Measurements from ENCODE around the gene CDH5. TPM values are rescaled to one million over a fixed set of nuclear protein-coding genes. Genes with fewer than 3 reads are reported as not detected.

The CDH5 gene
- total and polyA plus RNA-seq, 2 experiments from 2014 or later: not detected

DNA sequence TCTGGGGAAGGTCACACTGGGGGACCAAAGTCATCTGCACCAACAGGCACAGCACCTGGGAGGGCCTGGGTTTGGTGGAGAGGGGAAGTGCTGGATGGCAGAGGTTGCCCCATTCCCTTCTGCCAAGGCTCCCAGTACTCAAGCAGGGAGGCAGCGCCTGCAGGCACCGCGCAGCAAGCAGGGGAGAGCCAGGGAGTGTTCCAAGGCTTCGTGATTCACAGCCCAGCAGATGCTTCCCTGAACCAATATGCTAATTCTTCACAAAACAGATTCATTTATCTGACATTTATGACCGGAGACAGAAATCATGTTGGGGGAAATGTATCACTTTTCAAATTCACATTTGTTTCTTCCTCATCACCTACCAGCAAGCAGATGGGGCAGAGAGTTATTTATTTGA lies 13.4 kb upstream of the CDH5 start:
- no peaks in the 10 kb centered on the region for H3K9me3 ChIP-seq (ENCODE audit: low read depth)
- no peak overlapping the region for H2AFZ ChIP-seq
- H3K36me3 ChIP-seq (ENCODE audit: low read depth): no peaks in the 10 kb centered on the region
- no peak overlapping the region for H3K4me2 ChIP-seq (ENCODE audit: unreplicated experiment)
- H3K79me2 ChIP-seq (ENCODE audit: insufficient read depth): no peaks in the 10 kb centered on the region
- in situ Hi-C loops (cut with MboI): no loop called here
- no peaks in the 10 kb centered on the region for H3K9me2 ChIP-seq (ENCODE audit: insufficient read depth)
- TF ChIP-seq EZH2 (IDR thresholded peaks at IDR 0.05; ENCODE audit: insufficient read depth, poor library complexity, severe bottlenecking) (no peak), EZH2phosphoT487 (IDR thresholded peaks at IDR 0.05; ENCODE audit: insufficient read depth, low read depth) (no peak)
- WGBS, 2 experiments (ENCODE audit: low coverage in 1 of 2, low lambda C conversion rate in 2 of 2, missing lambda C conversion rate in 2 of 2): 69 to 71% methylated on average over 5 of the region's 5 CpGs
- H3K27ac ChIP-seq: no peak overlapping the region
- no peak for DNase-seq
- no peaks in the 10 kb centered on the region for H4K20me1 ChIP-seq (ENCODE audit: insufficient read depth)
- H3K4me3 ChIP-seq: no peak overlapping the region
- H3K27me3 ChIP-seq (replicated peaks; ENCODE audit: insufficient read depth): peaks cover 19% of the 10 kb centered on the region
- H3F3A ChIP-seq (ENCODE audit: insufficient read depth): no peaks in the 10 kb centered on the region
- no peaks in the 10 kb centered on the region for H3K4me1 ChIP-seq (ENCODE audit: insufficient read depth)
- no peak overlapping the region for H3K9ac ChIP-seq

DNA sequence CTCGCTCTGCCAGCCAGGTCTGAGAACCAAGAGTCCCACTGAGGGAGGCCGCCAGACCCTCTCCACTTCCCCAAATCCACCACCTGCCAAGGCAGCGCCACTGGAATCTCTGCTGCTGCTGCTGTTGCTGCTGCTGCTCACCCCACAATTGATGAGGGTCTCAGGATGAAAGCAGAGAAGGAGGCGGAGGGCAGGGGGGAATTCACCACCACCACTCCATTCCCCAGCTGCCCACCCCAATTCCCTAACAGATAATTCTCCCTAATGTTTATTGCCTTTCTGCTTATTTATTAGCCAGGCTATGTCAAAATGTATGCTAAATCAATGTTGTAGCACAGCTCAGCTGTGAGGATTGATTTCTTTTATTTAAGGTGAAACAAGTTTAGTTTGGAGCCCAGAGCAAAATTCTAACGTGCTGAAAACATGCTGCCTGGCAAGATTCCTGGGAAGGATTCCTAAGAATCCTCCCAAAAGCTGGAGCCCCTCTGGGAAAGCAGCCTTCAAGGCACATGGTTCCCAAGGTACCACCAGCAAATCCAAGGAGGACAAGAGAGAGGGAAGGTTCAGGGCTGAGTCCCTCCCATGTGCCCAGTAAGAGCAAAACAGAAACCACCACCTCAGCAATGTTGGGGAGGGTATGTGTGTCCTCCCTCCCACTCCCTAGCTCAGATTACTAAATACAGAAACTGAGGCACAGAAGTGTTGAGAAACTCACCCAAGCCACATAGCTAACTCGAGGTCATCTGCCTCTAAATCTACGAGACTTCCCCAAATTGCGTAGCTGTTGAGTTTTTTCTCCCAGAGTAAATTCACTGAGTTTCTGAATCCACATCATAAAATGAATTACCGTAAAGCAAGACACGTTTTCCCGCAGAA lies 12.2 kb upstream of the CDH5 start:
- Histone ChIP-seq H4K20me1 (ENCODE audit: insufficient read depth) (no peaks in the 10 kb centered on the region), H3K36me3 (ENCODE audit: low read depth) (no peaks in the 10 kb centered on the region), H3F3A (ENCODE audit: insufficient read depth) (peaks cover 4% of the 10 kb centered on the region; the same call in 1 of the 2 replicates), H3K4me3 (no peak overlapping the region), H3K9ac (no peak overlapping the region), H3K4me1 (ENCODE audit: insufficient read depth) (peaks cover 2% of the 10 kb centered on the region), H3K4me2 (ENCODE audit: unreplicated experiment) (no peak overlapping the region), H3K27me3 (replicated peaks; ENCODE audit: insufficient read depth) (peaks cover 19% of the 10 kb centered on the region), H3K27ac (no peak overlapping the region), H3K9me2 (ENCODE audit: insufficient read depth) (no peaks in the 10 kb centered on the region), H3K79me2 (ENCODE audit: insufficient read depth) (no peaks in the 10 kb centered on the region), H2AFZ (no peak overlapping the region), H3K9me3 (ENCODE audit: low read depth) (no peaks in the 10 kb centered on the region)
- in situ Hi-C loops (cut with MboI): no loop called here
- no peak for DNase-seq
- no peak for TF ChIP-seq EZH2phosphoT487 (IDR thresholded peaks at IDR 0.05; ENCODE audit: insufficient read depth, low read depth)
- TF ChIP-seq EZH2 (IDR thresholded peaks at IDR 0.05; ENCODE audit: insufficient read depth, poor library complexity, severe bottlenecking): no peak
- 47 to 51% methylated on average over 11 of the region's 11 CpGs for WGBS, 2 experiments (ENCODE audit: low coverage in 1 of 2, low lambda C conversion rate in 2 of 2, missing lambda C conversion rate in 2 of 2)

- no peak overlapping the region for H3K27ac ChIP-seq
- in situ Hi-C loops (cut with MboI): no loop called here
- H3K79me2 ChIP-seq (ENCODE audit: insufficient read depth): no peaks in the 10 kb centered on the region
- no peak overlapping the region for H3K4me3 ChIP-seq
- H3K9me2 ChIP-seq (ENCODE audit: insufficient read depth): no peaks in the 10 kb centered on the region
- H4K20me1 ChIP-seq (ENCODE audit: insufficient read depth): no peaks in the 10 kb centered on the region
- no peaks in the 10 kb centered on the region for H3K36me3 ChIP-seq (ENCODE audit: low read depth)
- DNase-seq: no peak
- H2AFZ ChIP-seq: no peak overlapping the region
- H3K4me2 ChIP-seq (ENCODE audit: unreplicated experiment): no peak overlapping the region
- peaks cover 4% of the 10 kb centered on the region; the same call in 1 of the 2 replicates for H3F3A ChIP-seq (ENCODE audit: insufficient read depth)
- WGBS, 2 experiments (ENCODE audit: low coverage in 1 of 2, low lambda C conversion rate in 2 of 2, missing lambda C conversion rate in 2 of 2): 80 to 81% methylated on average over 8 of the region's 8 CpGs
- H3K27me3 ChIP-seq (replicated peaks; ENCODE audit: insufficient read depth): peaks cover 19% of the 10 kb centered on the region
- H3K9ac ChIP-seq: no peak overlapping the region
- TF ChIP-seq EZH2phosphoT487 (IDR thresholded peaks at IDR 0.05; ENCODE audit: insufficient read depth, low read depth) (no peak), EZH2 (IDR thresholded peaks at IDR 0.05; ENCODE audit: insufficient read depth, poor library complexity, severe bottlenecking) (no peak)
- no peaks in the 10 kb centered on the region for H3K9me3 ChIP-seq (ENCODE audit: low read depth)
- peaks cover 7% of the 10 kb centered on the region for H3K4me1 ChIP-seq (ENCODE audit: insufficient read depth)
These were observed 11.0 kb upstream of the CDH5 start for GRCh38 chr16:66355526-66355925.

DNA sequence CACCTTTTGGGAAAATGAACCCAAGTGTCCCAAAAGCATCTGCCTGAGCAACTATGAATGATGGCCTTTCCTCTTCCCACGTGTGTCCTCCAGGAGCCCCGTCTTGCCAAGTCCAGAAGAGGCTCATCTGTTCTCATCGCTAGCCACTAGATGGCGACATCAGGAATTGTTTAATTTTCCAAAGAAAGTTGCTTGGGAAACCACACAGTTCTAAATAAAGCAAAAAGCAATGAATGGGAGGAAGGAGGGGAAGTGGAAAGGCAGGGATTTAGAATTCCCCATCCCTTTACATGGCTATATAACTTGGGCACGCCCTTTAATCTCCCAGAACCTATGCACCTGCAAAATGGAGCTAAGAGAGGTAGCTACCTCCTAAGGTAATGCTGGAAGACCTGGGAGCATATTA lies 9.0 kb upstream of the CDH5 start:
- peak; percentile 87 for DNase-seq
- Histone ChIP-seq H3K9me3 (ENCODE audit: low read depth) (no peaks in the 10 kb centered on the region), H3K4me3 (no peak overlapping the region), H3F3A (ENCODE audit: insufficient read depth) (peaks cover 4% of the 10 kb centered on the region; the same call in 1 of the 2 replicates), H3K36me3 (ENCODE audit: low read depth) (no peaks in the 10 kb centered on the region), H3K4me2 (ENCODE audit: unreplicated experiment) (no peak overlapping the region), H3K9me2 (ENCODE audit: insufficient read depth) (no peaks in the 10 kb centered on the region), H3K4me1 (ENCODE audit: insufficient read depth) (peaks cover 7% of the 10 kb centered on the region), H3K27me3 (replicated peaks; ENCODE audit: insufficient read depth) (peaks cover 20% of the 10 kb centered on the region), H3K9ac (no peak overlapping the region), H3K79me2 (ENCODE audit: insufficient read depth) (no peaks in the 10 kb centered on the region), H4K20me1 (ENCODE audit: insufficient read depth) (no peaks in the 10 kb centered on the region), H2AFZ (no peak overlapping the region), H3K27ac (no peak overlapping the region)
- TF ChIP-seq EZH2phosphoT487 (IDR thresholded peaks at IDR 0.05; ENCODE audit: insufficient read depth, low read depth) (no peak), EZH2 (IDR thresholded peaks at IDR 0.05; ENCODE audit: insufficient read depth, poor library complexity, severe bottlenecking) (no peak)
- WGBS, 2 experiments (ENCODE audit: low coverage in 1 of 2, low lambda C conversion rate in 2 of 2, missing lambda C conversion rate in 2 of 2): 0 to 3% methylated on average over 5 of the region's 5 CpGs
- in situ Hi-C loops (cut with MboI): no loop called here
